ENCODE data around the gene IFT57.

Gene IFT57

GRCh38 chr3:108201258-108201657, 21.0 kb downstream of the IFT57 start:
- no peak for DNase-seq (ENCODE audit: low read depth)
- no peak for TF ChIP-seq CTCF (conservative IDR thresholded peaks at IDR 0.05; ENCODE audit: low read depth, low read length)
- no peak overlapping the region for H3K4me3 ChIP-seq (ENCODE audit: low read depth, low read length)

- TF ChIP-seq CTCF (conservative IDR thresholded peaks at IDR 0.05; ENCODE audit: low read depth, low read length), result no peak
- no peak for DNase-seq (ENCODE audit: low read depth)
These were observed 21.6 kb downstream of the IFT57 start for GRCh38 chr3:108200578-108200977.

GRCh38 chr3:108200024-108200423, 22.2 kb downstream of the IFT57 start:
- DNase-seq (ENCODE audit: low read depth), result no peak
- H3K4me3 ChIP-seq (ENCODE audit: low read depth, low read length), result no peak overlapping the region
- no peak for TF ChIP-seq CTCF (conservative IDR thresholded peaks at IDR 0.05; ENCODE audit: low read depth, low read length)

More at GRCh38 chr3:108200578-108200977, 21.6 kb downstream of the IFT57 start:
- H3K4me3 ChIP-seq (ENCODE audit: low read depth, low read length), result no peak overlapping the region

GRCh38 chr3:108191394-108191793, 30.8 kb downstream of the IFT57 start:
- H3K4me3 ChIP-seq (ENCODE audit: low read depth, low read length), result no peak overlapping the region
- no peak for DNase-seq (ENCODE audit: low read depth)
- no peak for TF ChIP-seq CTCF (conservative IDR thresholded peaks at IDR 0.05; ENCODE audit: low read depth, low read length)

GRCh38 chr3:108190346-108190745, 31.9 kb downstream of the IFT57 start:
- DNase-seq (ENCODE audit: low read depth), result no peak
- no peak for TF ChIP-seq CTCF (conservative IDR thresholded peaks at IDR 0.05; ENCODE audit: low read depth, low read length)
- H3K4me3 ChIP-seq (ENCODE audit: low read depth, low read length), result no peak overlapping the region

- no peak for TF ChIP-seq CTCF (conservative IDR thresholded peaks at IDR 0.05; ENCODE audit: low read depth, low read length)
- DNase-seq (ENCODE audit: low read depth), result no peak
- H3K4me3 ChIP-seq (ENCODE audit: low read depth, low read length), result no peak overlapping the region
These were observed 32.8 kb downstream of the IFT57 start for GRCh38 chr3:108189440-108189839.

GRCh38 chr3:108185536-108185935, 36.7 kb downstream of the IFT57 start:
- no peak overlapping the region for H3K4me3 ChIP-seq (ENCODE audit: low read depth, low read length)
- no peak for DNase-seq (ENCODE audit: low read depth)
- no peak for TF ChIP-seq CTCF (conservative IDR thresholded peaks at IDR 0.05; ENCODE audit: low read depth, low read length)
